GM23338 (cell line): Measurements from ENCODE around the gene CIT. TPM values are rescaled to one million over a fixed set of nuclear protein-coding genes. Genes with fewer than 3 reads are reported as not detected.

ENCODE experiments used
- CTCF ChIP-seq, 2 experiments: fragments of 200-600 bp in 1 of 2; sonication (generic) in 1 of 2; conservative IDR thresholded peaks; 2 replicates each; pipeline versions ENCODE4 v1.5.1 to v1.6.1; 2016 to 2017; ENCODE audit warnings: antibody characterized with exemption in 2 of 2, low read depth in 2 of 2, mild to moderate bottlenecking in 2 of 2, moderate library complexity in 1 of 2
- ETS1 ChIP-seq: IDR thresholded peaks from 2 replicates; pipeline ENCODE4 v1.6.1; 2016; ENCODE audit warnings: antibody characterized with exemption
- EZH2 ChIP-seq: fragments of 200-600 bp; sonication (generic); IDR thresholded peaks from one replicate; pipeline ENCODE4 v1.8.0; 2017; ENCODE audit warnings: antibody characterized with exemption, mild to moderate bottlenecking, low read depth; ENCODE audit not compliant: unreplicated experiment
- EZH2phosphoT487 ChIP-seq: fragments of 200-600 bp; sonication (generic); IDR thresholded peaks from one replicate; pipeline ENCODE4 v1.8.1; 2018; ENCODE audit warnings: antibody characterized with exemption; ENCODE audit not compliant: unreplicated experiment
- NANOG ChIP-seq: IDR thresholded peaks from 2 replicates; pipeline ENCODE4 v1.6.1; 2016; ENCODE audit warnings: antibody characterized with exemption, borderline replicate concordance
- REST ChIP-seq: IDR thresholded peaks from one replicate; pipeline ENCODE4 v1.6.1; 2018; ENCODE audit warnings: antibody characterized with exemption; ENCODE audit not compliant: unreplicated experiment
- STAT1 ChIP-seq: IDR thresholded peaks from one replicate; pipeline ENCODE4 v1.6.1; 2016; ENCODE audit warnings: antibody characterized with exemption; ENCODE audit not compliant: unreplicated experiment
- ZNF331 ChIP-seq: fragments of 250-450 bp; sonication (Bioruptor Pico); IDR thresholded peaks from 2 replicates; pipeline ENCODE4 v1.5.0; 2020; ENCODE audit warnings: low read depth, mild to moderate bottlenecking, moderate library complexity
- ZNF462 ChIP-seq: fragments of 250-450 bp; sonication (Bioruptor Pico); IDR thresholded peaks from 2 replicates; pipeline ENCODE4 v1.5.0; 2020; ENCODE audit warnings: mild to moderate bottlenecking, moderate library complexity
- polyA plus RNA-seq: library from polyadenylated mRNA; unstranded; fragments of >200 nt; fragmentation: Nextera tagmentation; extraction: Ambion mirVana; gene quantifications from 2 replicates; pipeline ENCODE4 v1.2.1, GENCODE V29; 2016
- total RNA-seq: library from RNA; depleted of rRNA; stranded (reverse); fragments of >200 nt; shearing (Covaris generic); gene quantifications from 2 replicates; pipeline ENCODE4 v1.2.3, GENCODE V29; 2014

The CIT gene
- total and polyA plus RNA-seq, 2 experiments from 2014 or later, result 9.7 to 47.8 TPM

GRCh38 chr12:119772431-119772830, 104.7 kb downstream of the CIT start (continued):
- no peak for TF ChIP-seq ZNF462 (CRISPR knock-in tag)
- TF ChIP-seq CTCF (conservative IDR thresholded peaks at IDR 0.05; ENCODE audit: low read depth in 2 of 2), result no peak
- TF ChIP-seq EZH2phosphoT487, result no peak
- no peak for TF ChIP-seq STAT1
- no peak for TF ChIP-seq ETS1
- no peak for TF ChIP-seq REST
- no peak for TF ChIP-seq EZH2
- TF ChIP-seq ZNF331 (CRISPR knock-in tag), result no peak
- TF ChIP-seq NANOG, result no peak
